GM10248 (cell line): ENCODE results near the gene PTPRH.

Source experiments
- CTCF ChIA-PET: fragments of 300-600 bp; sonication (Branson Sonifier 250); formaldehyde crosslinking; extraction: SDS; loops from one replicate; lab custom pipeline; 2021; ENCODE audit warnings: antibody characterized with exemption; lab: Yijun Ruan, JAX
- POLR2A ChIA-PET: fragments of 350-650 bp; sonication (Branson Sonifier 250); formaldehyde crosslinking; extraction: SDS; loops from one replicate; lab custom pipeline; 2020; ENCODE audit warnings: antibody characterized with exemption; lab: Yijun Ruan, JAX
- DNase-seq: peaks from one replicate; pipeline ENCODE4 v3.0.0; 2012; ENCODE audit errors: extremely low spot score
- TF ChIP-seq, protein P1 (sequence below): IDR thresholded peaks from 2 replicates; pipeline ENCODE4 v1.5.1; 2012; ENCODE audit warnings: mild to moderate bottlenecking, low read depth; ENCODE audit errors: extremely low read depth, missing control alignments, control extremely low read depth

Gene PTPRH

DNA sequence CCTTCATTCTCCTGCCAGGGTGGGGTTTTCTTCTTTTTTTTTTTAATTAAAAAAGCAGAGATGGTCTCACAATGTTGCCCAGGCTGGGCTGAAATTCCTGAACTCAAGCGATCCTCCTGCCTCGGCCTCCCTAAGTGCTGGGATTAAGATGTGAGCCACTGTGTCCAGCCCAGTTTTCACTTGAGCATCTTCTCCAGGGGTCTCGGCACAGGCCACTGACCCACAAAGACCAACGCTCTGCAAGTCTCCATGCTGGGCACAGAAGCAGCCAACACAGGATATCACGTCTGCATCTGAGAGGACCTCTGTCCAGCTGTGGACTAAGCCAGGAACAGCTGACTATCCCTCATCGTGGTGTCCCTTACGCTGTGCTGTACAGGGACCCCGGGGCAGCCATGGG, 28.7 kb upstream of the PTPRH start:
- TF ChIP-seq, protein P1, sequence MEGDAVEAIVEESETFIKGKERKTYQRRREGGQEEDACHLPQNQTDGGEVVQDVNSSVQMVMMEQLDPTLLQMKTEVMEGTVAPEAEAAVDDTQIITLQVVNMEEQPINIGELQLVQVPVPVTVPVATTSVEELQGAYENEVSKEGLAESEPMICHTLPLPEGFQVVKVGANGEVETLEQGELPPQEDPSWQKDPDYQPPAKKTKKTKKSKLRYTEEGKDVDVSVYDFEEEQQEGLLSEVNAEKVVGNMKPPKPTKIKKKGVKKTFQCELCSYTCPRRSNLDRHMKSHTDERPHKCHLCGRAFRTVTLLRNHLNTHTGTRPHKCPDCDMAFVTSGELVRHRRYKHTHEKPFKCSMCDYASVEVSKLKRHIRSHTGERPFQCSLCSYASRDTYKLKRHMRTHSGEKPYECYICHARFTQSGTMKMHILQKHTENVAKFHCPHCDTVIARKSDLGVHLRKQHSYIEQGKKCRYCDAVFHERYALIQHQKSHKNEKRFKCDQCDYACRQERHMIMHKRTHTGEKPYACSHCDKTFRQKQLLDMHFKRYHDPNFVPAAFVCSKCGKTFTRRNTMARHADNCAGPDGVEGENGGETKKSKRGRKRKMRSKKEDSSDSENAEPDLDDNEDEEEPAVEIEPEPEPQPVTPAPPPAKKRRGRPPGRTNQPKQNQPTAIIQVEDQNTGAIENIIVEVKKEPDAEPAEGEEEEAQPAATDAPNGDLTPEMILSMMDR = no peak
- ChIA-PET POLR2A (no interaction called here), CTCF (interaction anchor here (1.2 kb wide), 1 partner anchor 8 kb away, joined by 3 read pairs; no protein-coding TSS in a partner anchor)
- DNase-seq = no peak

DNA sequence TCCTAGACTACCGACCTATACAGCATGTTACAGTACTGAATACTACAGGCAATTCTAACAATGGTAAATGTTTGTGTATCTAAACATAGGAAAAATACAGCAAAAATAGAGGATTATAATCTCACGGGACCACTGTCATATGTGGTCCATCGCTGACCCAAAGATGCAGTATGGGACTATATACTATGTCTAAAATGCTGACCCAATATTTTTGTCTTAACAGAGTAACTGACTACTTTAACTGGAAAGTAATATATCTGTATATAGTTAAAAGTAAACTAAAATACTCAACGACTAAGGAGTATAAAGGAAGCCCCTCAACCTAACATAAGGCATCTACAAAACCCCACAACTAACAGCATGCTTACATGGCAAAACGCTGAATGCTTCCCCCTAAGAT, 23.7 kb upstream of the PTPRH start:
- no peak for DNase-seq
- TF ChIP-seq, protein P1 = no peak
- ChIA-PET POLR2A (no interaction called here), CTCF (no interaction called here)

DNA sequence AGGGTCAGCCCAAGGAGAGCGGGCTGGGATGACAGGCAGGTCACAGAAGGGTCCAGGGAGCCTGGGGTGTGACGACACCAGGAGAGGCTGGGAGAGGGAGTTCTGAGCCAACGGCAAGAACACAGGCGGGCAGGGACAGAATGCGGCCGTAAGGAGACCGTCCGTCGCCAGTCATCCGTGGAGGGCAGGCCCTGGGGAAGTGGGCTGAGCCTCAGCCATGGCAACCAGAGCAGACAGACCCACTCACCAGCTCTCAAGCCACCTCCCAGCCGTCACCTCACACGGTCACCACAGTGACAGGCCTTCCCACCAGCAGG, 22.9 kb upstream of the PTPRH start:
- CTCF ChIA-PET = no interaction called here
- POLR2A ChIA-PET = no interaction called here
- no peak for DNase-seq
- TF ChIP-seq, protein P1 = no peak

DNA sequence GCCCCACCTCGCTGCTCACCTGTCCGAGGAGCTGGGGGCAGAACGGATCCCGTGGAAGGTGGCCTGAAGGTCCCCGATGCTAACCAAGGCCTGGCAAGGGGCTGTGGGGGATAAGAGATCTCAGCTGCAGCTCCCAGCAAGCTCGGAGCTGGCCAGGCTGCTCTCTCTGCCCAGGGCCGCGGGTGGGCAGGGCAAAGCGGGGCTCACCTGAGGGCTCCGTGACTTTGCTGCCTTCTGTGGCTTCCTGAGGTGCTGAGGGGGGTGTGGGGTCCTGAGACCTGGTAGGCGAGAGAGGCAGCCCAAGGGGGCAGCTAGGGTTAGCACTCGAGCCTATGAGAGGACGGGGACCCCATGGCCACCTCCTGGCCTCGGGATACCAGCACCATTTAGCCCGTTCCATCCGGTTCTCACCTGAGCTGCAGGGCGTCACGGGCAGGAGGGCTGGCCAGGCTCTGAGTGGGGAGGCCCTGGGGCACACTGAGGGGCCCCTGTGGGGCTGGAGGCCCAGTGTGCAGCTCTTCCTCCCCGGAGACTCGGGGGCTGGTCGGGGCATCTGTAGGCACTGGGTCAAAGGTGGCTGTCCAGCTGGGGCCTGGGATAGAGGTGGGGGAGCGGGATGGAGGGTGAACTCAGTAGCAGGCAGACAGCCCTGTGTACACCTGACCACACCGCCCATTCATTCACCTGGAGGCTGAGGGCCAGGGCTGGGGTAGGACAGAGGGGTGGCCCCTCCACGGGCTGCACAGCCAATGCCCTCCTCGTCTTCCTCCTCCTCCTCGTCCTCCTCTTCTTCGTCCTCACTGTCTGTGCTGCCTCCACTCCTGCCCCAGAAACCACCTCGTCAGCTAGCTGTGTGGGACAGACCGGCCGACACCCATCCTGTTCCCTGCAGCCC, 22.3 kb upstream of the PTPRH start:
- no peak for DNase-seq
- POLR2A ChIA-PET = no interaction called here
- CTCF ChIA-PET = no interaction called here
- TF ChIP-seq, protein P1 = no peak

DNA sequence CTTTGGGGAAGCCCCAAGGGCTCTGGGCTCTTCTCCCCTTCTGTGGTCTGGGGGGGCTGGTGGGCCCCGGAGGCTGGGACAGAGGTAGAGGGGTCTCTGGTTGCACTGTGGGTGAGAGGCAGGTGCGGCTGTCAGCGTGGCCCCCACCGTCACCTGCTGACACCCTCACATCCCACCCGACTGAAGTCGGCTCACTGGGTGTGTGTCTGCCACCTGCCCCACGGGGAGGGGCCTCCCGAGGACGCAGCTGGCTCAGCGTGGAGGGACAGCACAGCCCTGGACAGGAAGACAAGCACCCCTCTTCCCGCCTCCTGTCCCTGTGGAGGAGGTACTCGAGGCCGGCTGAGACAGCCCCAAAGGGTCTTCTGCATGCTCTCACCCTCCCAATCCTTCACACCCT, 21.5 kb upstream of the PTPRH start:
- DNase-seq = no peak
- TF ChIP-seq, protein P1 = no peak
- ChIA-PET CTCF (no interaction called here), POLR2A (no interaction called here)

DNA sequence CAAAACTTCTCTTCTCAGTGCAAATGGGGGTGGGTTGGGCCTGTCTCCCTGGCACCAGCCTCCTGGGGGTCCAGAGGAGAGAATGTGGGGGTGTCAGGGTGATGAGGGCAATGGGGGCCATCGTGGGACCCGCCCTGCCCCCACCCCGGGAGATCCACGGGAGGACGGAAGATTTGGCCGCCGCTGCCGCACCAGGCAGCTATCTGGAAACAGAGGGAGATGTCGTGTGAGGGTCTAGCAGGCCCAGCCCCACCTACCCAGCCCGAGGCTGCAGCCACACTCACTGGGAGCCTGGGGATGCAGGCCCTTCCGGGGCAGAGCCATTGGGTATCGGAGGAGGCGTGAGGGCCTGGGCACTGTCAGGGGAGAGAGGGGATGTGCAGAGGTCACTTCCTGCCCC, 21.0 kb upstream of the PTPRH start:
- ChIA-PET POLR2A (no interaction called here), CTCF (no interaction called here)
- TF ChIP-seq, protein P1 = no peak
- DNase-seq = no peak
